Upper lobe of left lung (tissue), 6 donors: ENCODE results near the gene ENTR1. TPM values are rescaled to one million over a fixed set of nuclear protein-coding genes. Genes with fewer than 3 reads are reported as not detected.
A peak's percentile ranks its signal among the peaks of the same experiment; 100 is the strongest.

ENCODE experiments used
- ATAC-seq, 2 donors: fragments of 200-7000 bp; cut with Tn5 transposase; one replicate each; pipeline ENCODE4 v1.9.1; 2022; ENCODE audit warnings: mild to moderate bottlenecking in 2 of 2, moderate library complexity in 2 of 2; ENCODE audit not compliant: low FRiP score in 2 of 2
- DNase-seq, 2 donors: peaks; one replicate each; pipeline ENCODE4 v3.0.0-alpha.2; 2019 to 2020
- H3K27ac ChIP-seq, 4 donors: fragments of 200-600 bp; sonication (generic); one replicate each; pipeline ENCODE4 v1.5.1; 2016 to 2019
- H3K27me3 ChIP-seq, 4 donors: fragments of 200-600 bp; sonication (generic); one replicate each; pipeline ENCODE4 v1.5.1; 2017 to 2019
- H3K36me3 ChIP-seq, 4 donors: fragments of 200-600 bp; sonication (generic); one replicate each; pipeline ENCODE4 v1.5.1; 2016 to 2019
- H3K4me1 ChIP-seq, 4 donors: fragments of 200-600 bp; sonication (generic); one replicate each; pipeline ENCODE4 v1.5.1; 2018 to 2019
- H3K4me3 ChIP-seq, 4 donors: fragments of 200-600 bp; sonication (generic); one replicate each; pipeline ENCODE4 v1.5.1; 2017 to 2019; ENCODE audit warnings: mild to moderate bottlenecking in 2 of 4, moderate library complexity in 1 of 4
- H3K9me3 ChIP-seq, 4 donors: fragments of 200-600 bp; sonication (generic); one replicate each; pipeline ENCODE4 v1.5.1; 2018 to 2019
- EP300 ChIP-seq, 4 donors: sonication (generic); formaldehyde crosslinking; IDR thresholded peaks; one replicate each; pipeline ENCODE4 v1.5.1; 2017; ENCODE audit warnings: antibody characterized with exemption in 4 of 4, control low read depth in 2 of 4
- POLR2A ChIP-seq, 4 donors: fragments of 450-650 bp; IDR thresholded peaks; one replicate each; pipeline ENCODE4 v1.5.1; 2016 to 2017; ENCODE audit warnings: antibody characterized with exemption in 4 of 4, mild to moderate bottlenecking in 2 of 4
- POLR2AphosphoS5 ChIP-seq, 2 donors: sonication (generic); formaldehyde crosslinking; IDR thresholded peaks; one replicate each; pipeline ENCODE4 v1.5.1; 2017; ENCODE audit warnings: antibody characterized with exemption in 2 of 2
- WGBS, 2 donors: methylation state at CpG; one replicate each; pipeline ENCODE4 v1.1.5; 2017 to 2018; 5-methylcytosine and 5-hydroxymethylcytosine counted together
- total RNA-seq, 6 donors: library from RNA; depleted of rRNA in 4 of 6; stranded (reverse); fragments of >200 nt in 4 of 6; gene quantifications; one replicate each; pipeline versions ENCODE4 v1.1.0 to v1.2.1, GENCODE V29; 2016 to 2021
- TF ChIP-seq, protein P1 (sequence below), 6 experiments: fragments of 450-650 bp in 4 of 6; fragments of 200-600 bp in 2 of 6; sonication (generic) in 2 of 6; IDR thresholded peaks; one replicate each; pipeline ENCODE4 v1.5.1; 2016 to 2019; ENCODE audit warnings: antibody characterized with exemption in 6 of 6
- donor health status: DM: no; HTN: no; CAD: no; lungs with moderate emphysema.
- donor health status: DM: no; HTN: yes; CAD: no; lungs with severe emphysema.

ENTR1 gene
- total RNA-seq, 6 donors from 2014 or later: 29.6 to 128 (median 40.0) TPM

DNA sequence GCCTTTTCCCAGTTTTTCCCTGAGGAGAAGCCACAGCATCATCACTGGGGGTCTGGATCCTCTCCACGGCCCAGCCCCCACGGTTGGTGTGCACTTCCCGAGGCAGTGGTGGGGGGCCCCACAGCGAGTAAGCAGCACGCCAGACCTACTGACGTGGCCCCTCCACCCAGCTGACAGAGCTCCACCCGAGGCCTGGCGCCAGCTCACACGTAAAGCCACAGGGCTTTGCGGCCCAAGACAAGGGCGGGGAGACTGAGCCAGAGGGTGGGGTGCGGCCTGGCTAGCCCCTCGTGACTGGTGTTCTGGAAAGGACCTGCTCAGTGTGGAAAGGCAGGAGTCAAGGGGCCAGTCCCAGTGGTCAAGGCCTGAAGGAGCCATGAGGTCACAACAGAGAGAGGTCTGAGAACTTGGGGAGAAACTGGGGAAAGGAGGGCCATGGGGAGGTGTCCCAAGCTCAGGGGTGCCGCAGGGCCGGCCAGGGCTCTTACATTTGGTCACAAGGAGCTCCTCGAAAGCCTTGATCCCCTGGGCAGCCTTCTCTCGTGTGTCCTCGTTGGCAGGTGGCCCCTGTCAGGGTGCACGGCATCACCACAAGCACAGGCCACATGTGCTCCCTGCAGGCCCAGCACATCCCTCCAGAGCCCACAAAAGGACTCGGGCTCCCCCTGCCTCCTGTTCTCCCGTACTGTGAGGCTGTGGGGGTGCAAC, 15.9 kb downstream of the ENTR1 start:
- no peaks in the 10 kb centered on the region for H3K27me3 ChIP-seq
- no peaks in the 10 kb centered on the region for H3K9me3 ChIP-seq
- H3K27ac ChIP-seq: no peak overlapping the region
- 94 to 97% methylated on average over 10 to 14 of the region's 21 CpGs for WGBS, 2 donors
- TF ChIP-seq EP300 (IDR thresholded peaks at IDR 0.05) (no peak), POLR2A (IDR thresholded peaks at IDR 0.05) (no peak), POLR2AphosphoS5 (IDR thresholded peaks at IDR 0.05) (no peak)
- TF ChIP-seq, protein P1, sequence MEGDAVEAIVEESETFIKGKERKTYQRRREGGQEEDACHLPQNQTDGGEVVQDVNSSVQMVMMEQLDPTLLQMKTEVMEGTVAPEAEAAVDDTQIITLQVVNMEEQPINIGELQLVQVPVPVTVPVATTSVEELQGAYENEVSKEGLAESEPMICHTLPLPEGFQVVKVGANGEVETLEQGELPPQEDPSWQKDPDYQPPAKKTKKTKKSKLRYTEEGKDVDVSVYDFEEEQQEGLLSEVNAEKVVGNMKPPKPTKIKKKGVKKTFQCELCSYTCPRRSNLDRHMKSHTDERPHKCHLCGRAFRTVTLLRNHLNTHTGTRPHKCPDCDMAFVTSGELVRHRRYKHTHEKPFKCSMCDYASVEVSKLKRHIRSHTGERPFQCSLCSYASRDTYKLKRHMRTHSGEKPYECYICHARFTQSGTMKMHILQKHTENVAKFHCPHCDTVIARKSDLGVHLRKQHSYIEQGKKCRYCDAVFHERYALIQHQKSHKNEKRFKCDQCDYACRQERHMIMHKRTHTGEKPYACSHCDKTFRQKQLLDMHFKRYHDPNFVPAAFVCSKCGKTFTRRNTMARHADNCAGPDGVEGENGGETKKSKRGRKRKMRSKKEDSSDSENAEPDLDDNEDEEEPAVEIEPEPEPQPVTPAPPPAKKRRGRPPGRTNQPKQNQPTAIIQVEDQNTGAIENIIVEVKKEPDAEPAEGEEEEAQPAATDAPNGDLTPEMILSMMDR (IDR thresholded peaks at IDR 0.05): no peak
- peak in 1 of 2 donors; percentile 91 for ATAC-seq
- no peak overlapping the region for H3K4me3 ChIP-seq
- H3K36me3 ChIP-seq: peaks cover 17 to 81% (median 66%) of the 10 kb centered on the region in 4 donors
- peaks cover 8 to 12% (median 11%) of the 10 kb centered on the region in 4 donors for H3K4me1 ChIP-seq
- peak in 1 of 2 donors; percentile 61 for DNase-seq

DNA sequence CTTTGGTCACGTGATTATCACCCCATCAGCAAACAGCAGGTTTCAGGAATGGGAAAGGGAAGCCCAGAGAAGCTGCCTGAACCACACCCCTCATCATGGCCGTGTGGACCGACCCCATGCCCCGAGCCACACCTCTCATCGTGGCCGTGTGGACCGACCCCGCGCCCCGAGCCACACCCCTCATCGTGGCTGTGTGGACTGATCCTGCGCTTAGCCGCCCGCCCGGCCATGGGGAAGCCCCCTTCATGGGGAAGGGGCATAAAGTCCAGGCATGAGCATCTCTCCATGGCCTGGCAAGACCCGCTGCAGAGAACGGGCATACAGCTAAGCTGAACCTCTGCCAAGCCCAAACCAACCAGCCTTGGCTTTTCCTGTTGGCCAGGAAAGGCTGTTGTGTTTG, 16.9 kb downstream of the ENTR1 start:
- ATAC-seq (peak in 1 of 2 donors; percentile 22), DNase-seq (peak in 1 of 2 donors; percentile 72)
- H3K36me3 ChIP-seq: peaks cover 18 to 90% (median 75%) of the 10 kb centered on the region in 4 donors
- H3K27me3 ChIP-seq: no peaks in the 10 kb centered on the region
- TF ChIP-seq POLR2A (IDR thresholded peaks at IDR 0.05) (no peak), EP300 (IDR thresholded peaks at IDR 0.05) (no peak), POLR2AphosphoS5 (IDR thresholded peaks at IDR 0.05) (no peak)
- TF ChIP-seq, protein P1 (IDR thresholded peaks at IDR 0.05): no peak
- H3K4me3 ChIP-seq: no peak overlapping the region
- H3K9me3 ChIP-seq: no peaks in the 10 kb centered on the region
- H3K4me1 ChIP-seq: peaks cover 0 to 3% (median 2%) of the 10 kb centered on the region in 4 donors
- 93% methylated on average over 7 to 17 of the region's 17 CpGs for WGBS, 2 donors
- no peak overlapping the region for H3K27ac ChIP-seq

DNA sequence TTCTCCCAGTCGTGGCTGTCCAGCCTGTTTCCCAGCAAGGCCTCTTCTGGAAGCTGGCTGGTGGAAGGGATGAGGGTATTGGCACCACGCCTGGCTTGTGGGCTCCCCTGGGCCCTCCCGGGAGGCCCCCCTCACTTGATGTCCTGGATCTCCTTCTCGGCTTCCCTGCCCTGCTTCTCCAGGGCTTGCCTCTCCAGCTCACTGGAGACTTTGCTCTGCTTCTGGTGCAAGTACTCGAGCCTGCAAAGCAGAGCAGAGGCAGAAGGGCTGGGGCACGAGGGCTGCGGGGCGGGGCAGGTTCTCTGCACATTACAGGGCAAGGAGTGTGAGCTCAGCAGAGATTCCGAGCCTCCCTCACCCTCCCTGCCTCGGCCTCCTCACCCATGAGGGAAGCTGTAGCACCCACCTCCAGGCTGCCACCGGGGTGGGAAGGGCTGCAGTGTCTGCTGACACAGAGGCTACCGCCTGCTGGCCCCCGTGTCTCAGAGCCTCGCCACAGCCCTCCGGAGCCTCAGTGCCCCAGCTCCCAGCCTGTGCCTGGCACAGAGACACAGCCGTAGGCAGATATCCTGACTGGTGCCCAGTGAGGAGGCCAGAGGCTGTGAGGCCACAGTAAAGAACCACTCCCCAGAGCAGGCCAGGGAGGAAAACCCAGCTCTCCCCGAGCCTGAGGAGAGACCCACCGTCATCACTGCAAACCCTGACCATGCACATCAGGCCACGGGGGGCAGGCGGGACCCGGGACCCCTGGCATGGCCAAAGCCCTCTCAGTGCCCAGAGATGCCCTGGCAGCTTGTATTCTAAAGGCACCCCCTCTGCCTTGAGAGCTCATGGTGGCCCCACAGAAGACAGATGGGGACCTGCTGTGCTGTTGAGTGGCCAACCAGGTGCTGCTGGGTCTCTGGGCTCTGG, 17.6 kb downstream of the ENTR1 start:
- DNase-seq: peak in 1 of 2 donors; percentile 75
- Histone ChIP-seq H3K4me3 (no peak overlapping the region), H3K9me3 (no peaks in the 10 kb centered on the region), H3K27me3 (no peaks in the 10 kb centered on the region), H3K36me3 (peaks cover 22 to 96% (median 80%) of the 10 kb centered on the region in 4 donors), H3K27ac (no peak overlapping the region), H3K4me1 (no peaks in the 10 kb centered on the region)
- WGBS, 2 donors: 91 to 94% methylated on average over 14 to 19 of the region's 21 CpGs
- TF ChIP-seq POLR2AphosphoS5 (IDR thresholded peaks at IDR 0.05): no peak
- TF ChIP-seq, protein P1 (IDR thresholded peaks at IDR 0.05): no peak
- TF ChIP-seq EP300 (IDR thresholded peaks at IDR 0.05): no peak
- TF ChIP-seq POLR2A (IDR thresholded peaks at IDR 0.05): no peak
- peak in 1 of 2 donors; percentile 26 for ATAC-seq

DNA sequence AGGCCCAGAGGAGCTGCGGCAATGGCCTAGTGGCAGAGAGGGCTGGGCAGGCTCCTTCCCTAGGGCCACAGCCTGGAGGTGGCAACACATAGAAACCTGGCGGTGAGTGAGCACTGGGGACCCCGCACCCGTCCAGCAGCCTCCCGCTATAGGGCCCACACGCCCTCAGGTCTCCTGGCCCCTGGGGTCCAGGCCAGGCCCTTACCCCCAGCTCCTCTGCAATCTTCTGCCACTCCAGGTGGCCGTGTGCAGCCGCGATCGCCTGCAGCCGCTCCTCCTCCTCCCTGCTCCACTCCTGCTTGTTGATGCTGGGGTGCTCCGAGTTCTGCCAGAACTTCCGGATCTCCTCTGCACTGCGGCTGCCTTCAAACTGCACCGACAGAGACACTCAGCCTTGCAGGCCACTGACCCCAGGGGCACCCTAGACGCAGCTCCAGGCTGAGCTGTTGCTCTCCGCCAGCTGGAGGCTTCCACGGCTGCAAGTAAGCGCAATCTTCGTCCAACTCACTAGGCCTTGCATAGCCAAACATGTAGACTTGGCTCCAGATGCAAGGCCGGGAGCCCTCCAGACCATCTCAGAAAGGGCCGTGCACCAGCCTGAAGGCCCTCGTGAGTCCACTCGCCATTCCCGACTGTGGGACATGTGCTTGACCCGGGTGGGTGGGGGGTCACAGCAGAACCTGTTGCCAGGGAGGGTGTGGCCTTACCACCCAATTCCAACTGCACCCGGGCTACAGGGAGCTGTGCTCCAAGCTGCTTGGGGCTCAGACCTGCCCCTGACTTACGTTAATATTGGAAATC, 18.5 kb downstream of the ENTR1 start:
- ATAC-seq (no peak), DNase-seq (peak in 1 of 2 donors; percentile 63)
- Histone ChIP-seq H3K27me3 (no peaks in the 10 kb centered on the region), H3K4me1 (no peaks in the 10 kb centered on the region), H3K36me3 (peaks cover 26 to 97% (median 83%) of the 10 kb centered on the region in 4 donors), H3K9me3 (no peaks in the 10 kb centered on the region), H3K4me3 (no peak overlapping the region), H3K27ac (no peak overlapping the region)
- WGBS, 2 donors: 93% methylated on average over 19 to 28 of the region's 28 CpGs
- no peak for TF ChIP-seq EP300 (IDR thresholded peaks at IDR 0.05)
- no peak for TF ChIP-seq POLR2A (IDR thresholded peaks at IDR 0.05)
- TF ChIP-seq POLR2AphosphoS5 (IDR thresholded peaks at IDR 0.05): no peak
- TF ChIP-seq, protein P1 (IDR thresholded peaks at IDR 0.05): no peak
